Raji (cell line): ENCODE measurements around the gene UPF1.

ENCODE experiments used
- POLR2A ChIP-seq: IDR thresholded peaks from 2 replicates; pipeline ENCODE4 v1.6.1; 2011; ENCODE audit warnings: low read depth, low read length, control low read depth; ENCODE audit not compliant: insufficient read depth

Gene UPF1

GRCh38 chr19:18846862-18847548, 15.2 kb downstream of the UPF1 start:
- no peak for TF ChIP-seq POLR2A

GRCh38 chr19:18847549-18848463, 16.0 kb downstream of the UPF1 start:
- no peak for TF ChIP-seq POLR2A

GRCh38 chr19:18848878-18849661, 17.3 kb downstream of the UPF1 start:
- no peak for TF ChIP-seq POLR2A

GRCh38 chr19:18849838-18850400, 18.2 kb downstream of the UPF1 start:
- TF ChIP-seq POLR2A, result no peak

GRCh38 chr19:18850471-18851375, 19.0 kb downstream of the UPF1 start:
- no peak for TF ChIP-seq POLR2A

GRCh38 chr19:18851673-18852325, 20.0 kb downstream of the UPF1 start:
- no peak for TF ChIP-seq POLR2A

- TF ChIP-seq POLR2A, result no peak
Measured at GRCh38 chr19:18852648-18853047, 20.9 kb downstream of the UPF1 start.

- TF ChIP-seq POLR2A, result no peak
Measured at GRCh38 chr19:18853755-18854427, 22.1 kb downstream of the UPF1 start.

GRCh38 chr19:18854982-18855381, 23.2 kb downstream of the UPF1 start:
- no peak for TF ChIP-seq POLR2A

- TF ChIP-seq POLR2A, result no peak
Measured at GRCh38 chr19:18855647-18856384, 24.1 kb downstream of the UPF1 start.

GRCh38 chr19:18856385-18857126, 24.8 kb downstream of the UPF1 start:
- TF ChIP-seq POLR2A, result no peak

GRCh38 chr19:18857223-18857622, 25.5 kb downstream of the UPF1 start:
- no peak for TF ChIP-seq POLR2A
